HepG2 (cell line): ENCODE results near the gene PPP2R5B. TPM values are rescaled to one million over a fixed set of nuclear protein-coding genes. Genes with fewer than 3 reads are reported as not detected.

ENCODE experiments used
- ATAC-seq: fragments of 200-7000 bp; cut with Tn5 transposase; 3 replicates; pipeline ENCODE4 v1.9.1; 2020; ENCODE audit warnings: mild to moderate bottlenecking, moderate library complexity
- BruUV-seq: library from RNA; stranded (reverse); fragments of 400-500 nt; replicated peaks from 2 replicates; lab custom pipeline; 2021; lab: Mats Ljungman, UMichigan
- CTCF ChIA-PET: fragments of 300-600 bp; formaldehyde crosslinking; extraction: SDS; loops from one replicate; lab custom pipeline; 2021; ENCODE audit warnings: low total read pairs, inconsistent platforms, low intra/inter-chr PET ratio; lab: Yijun Ruan, JAX
- POLR2A ChIA-PET: fragments of 350-600 bp; sonication (Branson Sonifier 250); formaldehyde crosslinking; loops from one replicate; lab custom pipeline; 2020; ENCODE audit warnings: antibody characterized with exemption, inconsistent platforms; lab: Yijun Ruan, JAX
- DNase-seq: peaks from one replicate; pipeline ENCODE4 v3.0.0-alpha.2; 2015; ENCODE audit warnings: low spot score
- FAIRE-seq: peaks from 3 replicates; lab custom pipeline; 2011; peaks lifted over from hg19 to GRCh38; lab: Jason Lieb, UNC
- H2AFZ ChIP-seq: one replicate; pipeline ENCODE4 v1.6.1; 2011; ENCODE audit warnings: low read length, inconsistent platforms
- H3K27ac ChIP-seq: fragments of 300-600 bp; 3 replicates; pipeline ENCODE4 v1.8.0; 2011; ENCODE audit warnings: mixed run types, mild to moderate bottlenecking, mixed read lengths, low read length, inconsistent platforms; ENCODE audit not compliant: insufficient read depth; ENCODE audit errors: extremely low read length
- H3K27me3 ChIP-seq, 2 experiments: fragments of 200-600 bp in 1 of 2; 2 replicates in 1 of 2; 3 replicates in 1 of 2; pipeline versions ENCODE4 v1.6.0 to v1.8.0; 2011; ENCODE audit warnings: low read length in 2 of 2, mild to moderate bottlenecking in 2 of 2, moderate library complexity in 2 of 2, inconsistent platforms in 1 of 2; ENCODE audit not compliant: insufficient read depth in 2 of 2, control insufficient read depth in 1 of 2
- H3K36me3 ChIP-seq, 2 experiments: fragments of 200-600 bp in 1 of 2; replicated peaks in 1 of 2; 2 replicates in 1 of 2; 3 replicates in 1 of 2; pipeline versions ENCODE4 v1.5.1 to v1.8.0; 2011; ENCODE audit warnings: low read length in 2 of 2, inconsistent platforms in 1 of 2; ENCODE audit not compliant: insufficient read depth in 2 of 2, control insufficient read depth in 1 of 2
- H3K4me1 ChIP-seq: 2 replicates; pipeline ENCODE4 v1.5.1; 2012; ENCODE audit warnings: low read length, inconsistent platforms; ENCODE audit not compliant: insufficient read depth
- H3K4me2 ChIP-seq: 2 replicates; pipeline ENCODE4 v1.6.0; 2011; ENCODE audit warnings: low read depth, low read length, inconsistent platforms
- H3K4me3 ChIP-seq, 3 experiments: fragments of 200-600 bp in 1 of 3; sonication (generic), shearing (Covaris generic) in 1 of 3; replicated peaks in 1 of 3; 2 replicates each; pipeline ENCODE4 v1.5.1; 2011 to 2016; ENCODE audit warnings: low read length in 3 of 3, inconsistent platforms in 2 of 3, low read depth in 2 of 3, mild to moderate bottlenecking in 2 of 3, control low read depth in 1 of 3, mixed read lengths in 1 of 3; ENCODE audit not compliant: insufficient read depth in 1 of 3
- H3K79me2 ChIP-seq: one replicate; pipeline ENCODE4 v1.6.1; 2011; ENCODE audit warnings: low read length, inconsistent platforms; ENCODE audit not compliant: insufficient read depth
- H3K9ac ChIP-seq: 2 replicates; pipeline ENCODE4 v1.6.0; 2011; ENCODE audit warnings: mild to moderate bottlenecking, low read depth, low read length, inconsistent platforms; ENCODE audit not compliant: insufficient read depth
- H3K9me3 ChIP-seq: 2 replicates; pipeline ENCODE4 v1.5.1; 2012; ENCODE audit warnings: mild to moderate bottlenecking, low read length
- H4K20me1 ChIP-seq: 2 replicates; pipeline ENCODE4 v1.6.0; 2011; ENCODE audit warnings: inconsistent platforms, mild to moderate bottlenecking, low read length, moderate library complexity; ENCODE audit not compliant: insufficient read depth
- BRF2 ChIP-seq: sonication (generic); formaldehyde crosslinking; IDR thresholded peaks from 2 replicates; pipeline ENCODE4 v1.8.1; 2022; ENCODE audit warnings: mild to moderate bottlenecking, missing genetic modification reagents
- IKZF5 ChIP-seq: IDR thresholded peaks from 2 replicates; pipeline ENCODE4 v1.6.1; 2018; ENCODE audit warnings: missing genetic modification reagents, mild to moderate bottlenecking, missing compliant biosample characterization
- TBX3 ChIP-seq: fragments of 450-650 bp; IDR thresholded peaks from 2 replicates; pipeline ENCODE4 v1.6.1; 2017; ENCODE audit warnings: antibody characterized with exemption, mild to moderate bottlenecking, inconsistent platforms, borderline replicate concordance
- USF2 ChIP-seq, 2 experiments: sonication (generic) in 1 of 2; formaldehyde crosslinking in 1 of 2; IDR thresholded peaks; 2 replicates each; pipeline versions ENCODE4 v1.5.1 to v1.6.1; 2011 to 2020; ENCODE audit warnings: borderline replicate concordance in 1 of 2, low read depth in 1 of 2, low read length in 1 of 2, mild to moderate bottlenecking in 1 of 2, missing genetic modification reagents in 1 of 2, moderate library complexity in 1 of 2
- ZNF720 ChIP-seq: sonication (generic); formaldehyde crosslinking; IDR thresholded peaks from 2 replicates; pipeline ENCODE4 v1.4.0; 2020; ENCODE audit warnings: missing genetic modification reagents
- WGBS: methylation state at CpG from one replicate; pipeline ENCODE4 v1.1.6; 2017; ENCODE audit warnings: low lambda C conversion rate; 5-methylcytosine and 5-hydroxymethylcytosine counted together
- in situ Hi-C: cut with HindIII; loops from 2 replicates; pipeline ENCODE4 v1.10.0; 2017; ENCODE audit warnings: low pct_unique_long_range_greater_than_20kb; ENCODE audit not compliant: extremely low pct_ligation_motif_present
- intact Hi-C: fragments of 100-400 bp; cut with micrococcal nuclease; formaldehyde crosslinking; loops from one replicate; pipeline ENCODE4 v1.10.0; 2022; ENCODE audit not compliant: unreplicated experiment
- polyA plus RNA-seq, 8 experiments: library from polyadenylated mRNA; depleted of rRNA in 3 of 8; stranded (reverse) in 7 of 8; unstranded in 1 of 8; fragments of >200 nt; fragmentation: Illumina TruSeq in 4 of 8; extraction: Trizol in 4 of 8; gene quantifications; 2 replicates each; pipeline versions ENCODE4 v1.2.1 to v1.2.3, GENCODE V29; 2011 to 2016; ENCODE audit warnings: low read depth in 4 of 8, missing spikeins in 1 of 8, mixed read lengths in 1 of 8; ENCODE audit not compliant: insufficient read depth in 1 of 8
- total RNA-seq, 5 experiments: library from RNA; depleted of rRNA; stranded (reverse); fragments of >200 nt; fragmentation: Illumina TruSeq; extraction: Trizol; gene quantifications; 2 replicates each; pipeline ENCODE4 v1.2.3, GENCODE V29; 2016; ENCODE audit warnings: low read depth in 1 of 5

Gene PPP2R5B
- total and polyA plus RNA-seq, 2 of the 13 experiments (the other 11 are each of a cell fraction or from before 2014, with no cell fraction given): 2.3 to 8.3 TPM

GRCh38 chr11:64908766-64909165, 15.7 kb upstream of the PPP2R5B start:
- Histone ChIP-seq H3K4me2 (no peak overlapping the region), H4K20me1 (no peaks in the 10 kb centered on the region), H3K9me3 (no peaks in the 10 kb centered on the region), H3K36me3 (peaks cover 43 to 66% of the 10 kb centered on the region in 2 experiments; a peak in 4 of 5 replicates), H3K27me3 (no peaks in the 10 kb centered on the region), H3K4me3 (no peak overlapping the region), H3K79me2 (no peaks in the 10 kb centered on the region), H2AFZ (no peak overlapping the region), H3K27ac (no peak overlapping the region), H3K4me1 (no peaks in the 10 kb centered on the region), H3K9ac (no peak overlapping the region)
- BruUV-seq: no TSS peak
- TF ChIP-seq ZNF720 (CRISPR knock-in tag) (no peak), USF2 (IDR thresholded peaks at IDR 0.05; ENCODE audit: low read depth, low read length) (no peak), USF2 (CRISPR knock-in tag; IDR thresholded peaks at IDR 0.05; ENCODE audit: borderline replicate concordance) (no peak), TBX3 (no peak), IKZF5 (CRISPR knock-in tag) (no peak), BRF2 (no peak)
- intact Hi-C loops: no loop called here
- WGBS: no CpG with 5 or more reads among the region's 11 CpGs
- ATAC-seq (no peak), DNase-seq (no peak), FAIRE-seq (no peak)
- ChIA-PET CTCF (no interaction called here), POLR2A (no interaction called here)
- in situ Hi-C loops: no loop called here
